DND-41 (cell line): ENCODE data around the gene SLC16A14.

Source experiments
- ATAC-seq: fragments of 200-7000 bp; cut with Tn5 transposase; 3 replicates; pipeline ENCODE4 v1.9.1; 2021; ENCODE audit warnings: low read depth; ENCODE audit not compliant: insufficient read depth
- DNase-seq: peaks from one replicate; pipeline ENCODE4 v3.0.0-alpha.2; 2020
- H2AFZ ChIP-seq: 2 replicates; pipeline ENCODE4 v1.6.0; 2012; ENCODE audit warnings: low read depth, low read length
- H3K27ac ChIP-seq: 2 replicates; pipeline ENCODE4 v1.5.1; 2012; ENCODE audit warnings: low read length, inconsistent platforms
- H3K27me3 ChIP-seq: fragments of 200-600 bp; sonication (generic); 2 replicates; pipeline ENCODE4 v1.6.0; 2012; ENCODE audit warnings: low read length, mild to moderate bottlenecking, inconsistent platforms; ENCODE audit not compliant: insufficient read depth, poor library complexity
- H3K36me3 ChIP-seq: 2 replicates; pipeline ENCODE4 v1.5.1; 2012; ENCODE audit warnings: low read length, inconsistent platforms; ENCODE audit not compliant: insufficient read depth
- H3K4me1 ChIP-seq: 2 replicates; pipeline ENCODE4 v1.5.1; 2012; ENCODE audit warnings: mild to moderate bottlenecking, low read length; ENCODE audit not compliant: insufficient read depth
- H3K4me2 ChIP-seq: 2 replicates; pipeline ENCODE4 v1.6.0; 2012; ENCODE audit warnings: mild to moderate bottlenecking, moderate library complexity, low read length, inconsistent platforms; ENCODE audit not compliant: insufficient read depth
- H3K4me3 ChIP-seq, 2 experiments: fragments of 200-600 bp in 1 of 2; shearing (Covaris generic) in 1 of 2; 2 replicates each; pipeline ENCODE4 v1.5.1; 2012 to 2016; ENCODE audit warnings: inconsistent platforms in 2 of 2, low read length in 2 of 2, mild to moderate bottlenecking in 2 of 2, low read depth in 1 of 2, moderate library complexity in 1 of 2
- H3K79me2 ChIP-seq: 2 replicates; pipeline ENCODE4 v1.6.0; 2012; ENCODE audit warnings: low read length, inconsistent platforms; ENCODE audit not compliant: insufficient read depth
- H3K9ac ChIP-seq: 2 replicates; pipeline ENCODE4 v1.6.0; 2012; ENCODE audit warnings: low read depth, mild to moderate bottlenecking, inconsistent platforms, low read length, moderate library complexity
- H3K9me3 ChIP-seq: 2 replicates; pipeline ENCODE4 v1.5.1; 2012; ENCODE audit warnings: low read length, moderate library complexity, mild to moderate bottlenecking, inconsistent platforms; ENCODE audit not compliant: insufficient read depth, severe bottlenecking
- H4K20me1 ChIP-seq: 2 replicates; pipeline ENCODE4 v1.6.0; 2012; ENCODE audit warnings: low read length; ENCODE audit not compliant: insufficient read depth
- EZH2 ChIP-seq: IDR thresholded peaks from 3 replicates; pipeline ENCODE4 v1.6.1; 2012; ENCODE audit warnings: borderline replicate concordance, low read depth, mild to moderate bottlenecking, moderate library complexity, low read length, inconsistent platforms; ENCODE audit not compliant: severe bottlenecking
- TF ChIP-seq, protein P1 (sequence below): IDR thresholded peaks from 2 replicates; pipeline ENCODE4 v1.5.1; 2012; ENCODE audit warnings: borderline replicate concordance, low read length, moderate library complexity, mild to moderate bottlenecking; ENCODE audit not compliant: poor library complexity, severe bottlenecking; ENCODE audit errors: extremely low read depth

The SLC16A14 gene

DNA sequence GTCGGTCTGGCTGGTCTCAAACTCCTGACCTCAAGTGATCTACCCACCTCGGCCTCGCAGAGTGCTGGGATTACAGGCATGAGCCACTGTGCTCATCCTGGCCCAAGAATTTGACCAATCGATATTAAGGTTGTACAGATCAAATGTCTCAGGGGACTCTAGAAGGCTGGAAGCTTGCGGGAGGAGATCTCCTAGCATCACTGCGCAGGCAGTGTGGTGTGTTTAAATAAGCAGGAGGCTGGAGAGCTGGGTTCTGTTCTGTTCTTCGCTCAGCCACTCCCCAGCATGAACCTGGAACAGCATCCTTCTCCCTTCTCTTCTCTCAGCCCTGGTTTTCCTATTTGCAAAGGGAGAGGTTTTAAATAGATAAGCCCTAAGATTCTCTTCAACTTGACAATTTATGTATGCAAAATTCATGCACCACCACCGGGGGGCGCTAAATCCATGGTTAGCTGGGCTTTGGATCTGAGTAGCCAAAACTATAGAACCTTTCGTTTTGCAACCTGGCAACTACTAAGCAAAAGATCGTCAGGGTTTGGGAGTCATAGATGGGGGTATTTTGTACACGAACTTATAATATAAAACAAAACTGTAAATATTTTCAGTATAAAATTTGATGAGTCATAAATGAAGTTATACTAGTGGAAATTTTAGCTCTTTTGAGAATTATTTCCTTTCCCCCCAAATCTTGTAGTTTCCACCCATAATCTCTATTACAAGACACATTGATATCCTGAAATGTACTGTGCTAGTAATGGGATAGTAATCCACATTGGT is 60.6 kb downstream of the SLC16A14 start:
- no peaks in the 10 kb centered on the region for H4K20me1 ChIP-seq
- no peaks in the 10 kb centered on the region for H3K36me3 ChIP-seq
- DNase-seq (peak; percentile 77), ATAC-seq (peak; percentile 66)
- H3K79me2 ChIP-seq: no peaks in the 10 kb centered on the region
- H3K27ac ChIP-seq: no peak overlapping the region
- H3K9ac ChIP-seq: no peak overlapping the region
- H2AFZ ChIP-seq: no peak overlapping the region
- H3K4me2 ChIP-seq: no peak overlapping the region
- H3K4me1 ChIP-seq: no peaks in the 10 kb centered on the region
- no peaks in the 10 kb centered on the region for H3K27me3 ChIP-seq
- TF ChIP-seq, protein P1, sequence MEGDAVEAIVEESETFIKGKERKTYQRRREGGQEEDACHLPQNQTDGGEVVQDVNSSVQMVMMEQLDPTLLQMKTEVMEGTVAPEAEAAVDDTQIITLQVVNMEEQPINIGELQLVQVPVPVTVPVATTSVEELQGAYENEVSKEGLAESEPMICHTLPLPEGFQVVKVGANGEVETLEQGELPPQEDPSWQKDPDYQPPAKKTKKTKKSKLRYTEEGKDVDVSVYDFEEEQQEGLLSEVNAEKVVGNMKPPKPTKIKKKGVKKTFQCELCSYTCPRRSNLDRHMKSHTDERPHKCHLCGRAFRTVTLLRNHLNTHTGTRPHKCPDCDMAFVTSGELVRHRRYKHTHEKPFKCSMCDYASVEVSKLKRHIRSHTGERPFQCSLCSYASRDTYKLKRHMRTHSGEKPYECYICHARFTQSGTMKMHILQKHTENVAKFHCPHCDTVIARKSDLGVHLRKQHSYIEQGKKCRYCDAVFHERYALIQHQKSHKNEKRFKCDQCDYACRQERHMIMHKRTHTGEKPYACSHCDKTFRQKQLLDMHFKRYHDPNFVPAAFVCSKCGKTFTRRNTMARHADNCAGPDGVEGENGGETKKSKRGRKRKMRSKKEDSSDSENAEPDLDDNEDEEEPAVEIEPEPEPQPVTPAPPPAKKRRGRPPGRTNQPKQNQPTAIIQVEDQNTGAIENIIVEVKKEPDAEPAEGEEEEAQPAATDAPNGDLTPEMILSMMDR: peak; percentile 84
- TF ChIP-seq EZH2: no peak
- no peaks in the 10 kb centered on the region for H3K9me3 ChIP-seq
- H3K4me3 ChIP-seq: no peak overlapping the region

- H3K27ac ChIP-seq: no peak overlapping the region
- no peak for ATAC-seq
- no peaks in the 10 kb centered on the region for H3K27me3 ChIP-seq
- H2AFZ ChIP-seq: no peak overlapping the region
- TF ChIP-seq, protein P1: no peak
- TF ChIP-seq EZH2: no peak
- no peaks in the 10 kb centered on the region for H4K20me1 ChIP-seq
- H3K4me2 ChIP-seq: no peak overlapping the region
- H3K4me3 ChIP-seq: no peak overlapping the region
- no peaks in the 10 kb centered on the region for H3K4me1 ChIP-seq
- no peak overlapping the region for H3K9ac ChIP-seq
- no peaks in the 10 kb centered on the region for H3K36me3 ChIP-seq
- H3K79me2 ChIP-seq: no peaks in the 10 kb centered on the region
- no peaks in the 10 kb centered on the region for H3K9me3 ChIP-seq
- DNase-seq: no peak
These were observed 68.4 kb downstream of the SLC16A14 start for GRCh38 chr2:230000118-230000841.

DNA sequence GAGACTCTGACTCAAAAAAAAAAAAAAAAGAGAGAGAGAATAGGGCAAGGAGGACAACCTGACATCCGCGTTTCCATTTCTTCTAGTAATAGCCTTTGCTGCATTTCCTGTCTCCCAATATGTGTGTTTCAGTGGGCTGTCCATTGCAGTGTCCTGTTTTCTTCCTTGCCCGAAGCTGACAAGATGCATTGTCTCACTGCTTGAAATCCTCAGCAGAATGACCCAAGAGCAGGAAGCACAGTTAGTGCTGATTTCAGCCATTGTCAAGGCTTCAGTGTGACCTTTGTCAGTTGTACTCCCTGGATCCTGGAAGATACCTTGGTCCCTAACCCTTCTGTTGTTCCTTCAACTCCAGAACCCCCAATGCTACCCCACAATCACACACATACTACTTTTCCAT is 71.2 kb downstream of the SLC16A14 start:
- Histone ChIP-seq H3K27me3 (no peaks in the 10 kb centered on the region), H2AFZ (no peak overlapping the region), H3K27ac (no peak overlapping the region), H3K4me2 (no peak overlapping the region), H4K20me1 (no peaks in the 10 kb centered on the region), H3K79me2 (no peaks in the 10 kb centered on the region), H3K4me3 (no peak overlapping the region), H3K36me3 (no peaks in the 10 kb centered on the region), H3K4me1 (no peaks in the 10 kb centered on the region), H3K9ac (no peak overlapping the region), H3K9me3 (no peaks in the 10 kb centered on the region)
- TF ChIP-seq, protein P1: no peak
- TF ChIP-seq EZH2: no peak
- no peak for ATAC-seq
- no peak for DNase-seq
